Heart right ventricle (tissue), 16 donors: ENCODE results near the gene CPNE8. TPM values are rescaled to one million over a fixed set of nuclear protein-coding genes. Genes with fewer than 3 reads are reported as not detected.

Experiments
- ATAC-seq, 8 donors: fragments of 200-7000 bp; cut with Tn5 transposase; one replicate each; pipeline ENCODE4 v1.9.1; 2020; ENCODE audit warnings: mild to moderate bottlenecking in 8 of 8, moderate library complexity in 8 of 8, moderate number of reproducible peaks in 1 of 8
- DNase-seq, 2 donors: peaks; one replicate each; pipeline ENCODE4 v3.0.0-alpha.2; 2020
- H3K27ac ChIP-seq, 10 donors: fragments of 200-600 bp; sonication (generic) in 2 of 10; one replicate each; pipeline versions ENCODE4 v1.5.0 to v1.8.0; 2020 to 2022; ENCODE audit warnings: mild to moderate bottlenecking in 3 of 10
- H3K27me3 ChIP-seq, 7 donors: fragments of 200-600 bp; one replicate each; pipeline ENCODE4 v1.8.0; 2021 to 2022; ENCODE audit warnings: mild to moderate bottlenecking in 2 of 7
- H3K36me3 ChIP-seq, 9 donors: fragments of 200-600 bp; sonication (generic) in 1 of 9; one replicate each; pipeline versions ENCODE4 v1.5.0 to v1.8.0; 2020 to 2022; ENCODE audit warnings: mild to moderate bottlenecking in 2 of 9
- H3K4me1 ChIP-seq, 9 donors: fragments of 200-600 bp; sonication (generic) in 1 of 9; one replicate each; pipeline versions ENCODE4 v1.5.0 to v1.8.0; 2020 to 2022; ENCODE audit warnings: mild to moderate bottlenecking in 4 of 9
- H3K4me3 ChIP-seq, 10 donors: fragments of 200-600 bp; sonication (generic) in 2 of 10; one replicate each; pipeline versions ENCODE4 v1.5.0 to v1.8.0; 2020 to 2022; ENCODE audit warnings: mild to moderate bottlenecking in 7 of 10, moderate library complexity in 2 of 10
- H3K9me3 ChIP-seq, 11 donors: fragments of 200-600 bp in 10 of 11; sonication (generic) in 2 of 11; one replicate each; pipeline versions ENCODE4 v1.5.0 to v1.8.0; 2013 to 2022; ENCODE audit warnings: mild to moderate bottlenecking in 2 of 11, control low read depth in 1 of 11, moderate library complexity in 1 of 11
- WGBS, 2 donors: extraction: QIAGEN DNeasy Blood & Tissue Kit; methylation state at CpG; one replicate each; pipeline ENCODE4 v1.1.7; 2013; ENCODE audit warnings: inconsistent platforms in 1 of 2; 5-methylcytosine and 5-hydroxymethylcytosine counted together
- intact Hi-C, 10 donors: fragments of 100-400 bp; cut with DNase I; formaldehyde crosslinking; loops; one replicate each; pipeline versions ENCODE4 v1.11.1 to v1.14.2; 2022
- polyA plus RNA-seq, 2 donors: library from polyadenylated mRNA; stranded (reverse); fragments of 200-250 nt; gene quantifications; one replicate each; pipeline ENCODE4 v1.2.3, GENCODE V29; 2013
- total RNA-seq, 10 donors: library from RNA; stranded (reverse); fragmentation: NEBNext Ultra II Directional in 3 of 10; extraction: Animal tissue kit (Norgen Biotek cat#: 25700) in 3 of 10; gene quantifications; one replicate each; pipeline versions ENCODE4 v1.2.1 to v1.2.4, GENCODE V29; 2021 to 2023
- TF ChIP-seq, protein P1 (sequence below), 9 donors: fragments of 200-600 bp; sonication (generic) in 2 of 9; IDR thresholded peaks; one replicate each; pipeline versions ENCODE4 v1.5.0 to v1.8.0; 2021 to 2022; ENCODE audit warnings: antibody characterized with exemption in 9 of 9, mild to moderate bottlenecking in 5 of 9, moderate library complexity in 1 of 9
- donor health status: Arrhythmogenic right ventricular cardiomyopathy.
- donor health status: ischemic (EF 13 %, LVEDD 7.1; RV severe dilation, severe dysfunction).
- donor health status: healthy with polysubstance abuse.
- donor health status: DM: no; HTN: yes; CAD: no.
- donor health status: DM: no; HTN: no; CAD: no.
- donor health status: ischemic (EF 25% LVEDD 6.9; RV normal size, moderate dysfunction).
- donor health status: ischemic (EF 25% LVEDD 5.7; RV mildly dilated, moderate dysfunction).
- donor health status: healthy.
- donor health status: DM: yes; HTN: yes; CAD: no.
- donor health status: Ischemic cardiomyopathy.
- donor health status: ischemic (EF 35%, LVEDD 5.7; RV mildly dilated, moderate dysfunction).
- donor health status: nonischemic (EF 11% LVEDD 7.7; RV severe dilation, severe dysfunction).
- donor health status: DM: yes; HTN: yes; CAD: no.
- donor health status: PGD.
- donor health status: ischemic (EF 29% LVEDD 5.4; RV normal size, mild dysfunction).
- donor health status: nonischemic (EF 23%, LVEDD 6.1; RV moderate dilation, normal function).

The CPNE8 gene
- total and polyA plus RNA-seq, 12 donors: 2.5 to 14.9 (median 4.5) TPM

DNA sequence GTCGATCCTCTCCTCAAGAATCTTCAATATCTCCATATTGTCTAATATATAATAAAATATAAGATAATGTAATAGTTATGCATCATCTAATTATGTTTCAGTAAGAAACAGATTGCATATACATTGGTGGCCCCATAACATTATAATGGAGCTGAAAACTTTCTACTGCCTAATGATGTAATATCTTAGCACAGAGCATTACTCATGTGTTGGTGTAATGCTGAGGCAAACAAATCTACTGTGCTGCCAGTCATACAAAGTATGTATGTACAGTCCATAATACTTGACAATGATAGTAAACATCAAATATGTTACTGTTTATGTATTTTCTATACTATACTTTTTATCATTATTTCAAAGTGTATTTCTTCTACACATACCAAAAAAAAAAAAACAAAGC is 128.7 kb downstream of the CPNE8 start:
- Histone ChIP-seq H3K4me1 (peaks cover 0 to 4% (median 0%) of the 10 kb centered on the region in 9 donors), H3K36me3 (peaks cover 0 to 16% (median 0%) of the 10 kb centered on the region in 9 donors), H3K27me3 (no peaks in the 10 kb centered on the region), H3K4me3 (no peak overlapping the region), H3K9me3 (peaks cover 0 to 15% (median 9%) of the 10 kb centered on the region in 11 donors), H3K27ac (no peak overlapping the region)
- intact Hi-C loops: no loop called here
- WGBS, 2 donors: 99 to 100% methylated on average over 1 of the region's 1 CpG
- TF ChIP-seq, protein P1, sequence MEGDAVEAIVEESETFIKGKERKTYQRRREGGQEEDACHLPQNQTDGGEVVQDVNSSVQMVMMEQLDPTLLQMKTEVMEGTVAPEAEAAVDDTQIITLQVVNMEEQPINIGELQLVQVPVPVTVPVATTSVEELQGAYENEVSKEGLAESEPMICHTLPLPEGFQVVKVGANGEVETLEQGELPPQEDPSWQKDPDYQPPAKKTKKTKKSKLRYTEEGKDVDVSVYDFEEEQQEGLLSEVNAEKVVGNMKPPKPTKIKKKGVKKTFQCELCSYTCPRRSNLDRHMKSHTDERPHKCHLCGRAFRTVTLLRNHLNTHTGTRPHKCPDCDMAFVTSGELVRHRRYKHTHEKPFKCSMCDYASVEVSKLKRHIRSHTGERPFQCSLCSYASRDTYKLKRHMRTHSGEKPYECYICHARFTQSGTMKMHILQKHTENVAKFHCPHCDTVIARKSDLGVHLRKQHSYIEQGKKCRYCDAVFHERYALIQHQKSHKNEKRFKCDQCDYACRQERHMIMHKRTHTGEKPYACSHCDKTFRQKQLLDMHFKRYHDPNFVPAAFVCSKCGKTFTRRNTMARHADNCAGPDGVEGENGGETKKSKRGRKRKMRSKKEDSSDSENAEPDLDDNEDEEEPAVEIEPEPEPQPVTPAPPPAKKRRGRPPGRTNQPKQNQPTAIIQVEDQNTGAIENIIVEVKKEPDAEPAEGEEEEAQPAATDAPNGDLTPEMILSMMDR (IDR thresholded peaks at IDR 0.05): no peak
- no peak for ATAC-seq
- DNase-seq: no peak

DNA sequence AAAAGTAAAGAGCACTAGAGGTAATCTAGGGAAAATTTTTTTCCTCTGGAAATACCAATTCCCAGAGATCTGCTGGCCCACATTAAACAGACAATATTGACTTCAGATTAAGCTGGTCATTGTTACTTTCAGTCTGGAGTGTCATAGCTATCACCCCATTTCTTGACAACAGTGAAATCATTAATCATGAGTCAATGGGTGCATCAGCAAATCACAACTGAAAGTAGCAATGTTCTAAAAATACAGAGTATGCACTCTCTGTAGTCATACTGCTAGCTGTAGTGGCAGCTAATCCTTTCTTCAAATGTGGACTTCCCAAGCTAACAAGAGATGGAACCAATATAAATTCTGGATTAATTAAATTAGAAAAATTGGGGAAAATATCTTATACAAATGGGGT is 129.9 kb downstream of the CPNE8 start:
- TF ChIP-seq, protein P1 (IDR thresholded peaks at IDR 0.05): no peak
- DNase-seq: no peak
- ATAC-seq: no peak
- no peaks in the 10 kb centered on the region for H3K27me3 ChIP-seq
- H3K4me3 ChIP-seq: no peak overlapping the region
- peaks cover 0 to 16% (median 0%) of the 10 kb centered on the region in 9 donors for H3K36me3 ChIP-seq
- peaks cover 0 to 4% (median 0%) of the 10 kb centered on the region in 9 donors for H3K4me1 ChIP-seq
- intact Hi-C loops: no loop called here
- H3K27ac ChIP-seq: no peak overlapping the region
- H3K9me3 ChIP-seq: peaks cover 0 to 8% (median 6%) of the 10 kb centered on the region in 11 donors

DNA sequence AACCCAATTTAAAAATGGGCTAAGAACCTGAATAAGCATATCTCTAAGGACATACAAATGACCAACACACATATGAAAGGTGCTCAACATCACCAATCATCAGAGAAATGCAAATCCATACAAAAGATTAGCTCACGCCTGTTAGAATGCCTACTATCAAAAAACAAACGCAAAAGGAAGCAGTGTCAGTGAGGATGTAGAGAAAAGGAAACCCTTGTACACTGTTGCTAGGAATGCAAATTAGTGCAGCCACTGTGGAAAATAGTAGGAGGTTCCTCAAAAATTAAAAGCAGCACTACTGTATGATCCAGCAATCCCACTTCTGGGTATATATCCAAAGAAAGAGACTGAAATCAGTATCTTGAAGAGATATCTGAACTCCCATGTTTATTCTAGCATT is 133.0 kb downstream of the CPNE8 start:
- H3K27me3 ChIP-seq: no peaks in the 10 kb centered on the region
- 74 to 80% methylated on average over 2 of the region's 2 CpGs for WGBS, 2 donors

DNA sequence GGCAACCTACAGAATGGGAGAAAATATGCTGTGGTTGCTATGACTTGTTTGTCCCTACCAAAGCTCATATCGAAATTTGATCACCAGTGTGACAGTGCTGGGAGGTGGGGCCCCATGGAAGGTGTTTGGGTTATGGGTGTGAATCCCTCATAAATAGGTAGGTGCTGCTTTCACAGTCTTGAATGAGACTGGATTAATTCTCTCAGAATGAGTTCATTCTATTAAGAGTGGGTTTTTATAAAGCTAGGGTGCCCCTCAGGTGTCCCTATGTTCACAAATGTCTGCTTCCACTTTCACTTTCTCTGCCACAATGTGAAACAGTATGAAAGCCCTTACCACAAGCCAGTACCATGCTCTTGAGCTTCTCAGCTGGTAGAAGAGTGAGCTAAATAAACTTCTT is 133.5 kb downstream of the CPNE8 start:
- TF ChIP-seq, protein P1 (IDR thresholded peaks at IDR 0.05): no peak
- ATAC-seq (no peak), DNase-seq (no peak)
- no peaks in the 10 kb centered on the region for H3K9me3 ChIP-seq
- intact Hi-C loops: no loop called here
- H3K4me1 ChIP-seq: peaks cover 0 to 4% (median 0%) of the 10 kb centered on the region in 9 donors
- no peak overlapping the region for H3K27ac ChIP-seq
- no peaks in the 10 kb centered on the region for H3K27me3 ChIP-seq
- H3K36me3 ChIP-seq: peaks cover 0 to 16% (median 0%) of the 10 kb centered on the region in 9 donors
- no peak overlapping the region for H3K4me3 ChIP-seq
- 73 to 78% methylated on average over 1 of the region's 1 CpG for WGBS, 2 donors

More for the DNA sequence above, 133.0 kb downstream of the CPNE8 start:
- H3K4me3 ChIP-seq: no peak overlapping the region
- ATAC-seq (no peak), DNase-seq (no peak)
- intact Hi-C loops: no loop called here
- no peak overlapping the region for H3K27ac ChIP-seq
- peaks cover 0 to 4% (median 0%) of the 10 kb centered on the region in 9 donors for H3K4me1 ChIP-seq
- peaks cover 0 to 16% (median 0%) of the 10 kb centered on the region in 9 donors for H3K36me3 ChIP-seq
- no peaks in the 10 kb centered on the region for H3K9me3 ChIP-seq
- TF ChIP-seq, protein P1 (IDR thresholded peaks at IDR 0.05): no peak
